Prostate gland (tissue), 2 donors: ENCODE measurements around the gene CNTN5. TPM values are rescaled to one million over a fixed set of nuclear protein-coding genes. Genes with fewer than 3 reads are reported as not detected.

Experiments used
- DNase-seq: peaks from one replicate; pipeline ENCODE4 v3.0.0-alpha.2; 2019; ENCODE audit warnings: low spot score
- H3K27ac ChIP-seq, 2 donors: fragments of 200-600 bp; sonication (generic); 2 replicates each; pipeline ENCODE4 v1.5.1; 2017 to 2019
- H3K27me3 ChIP-seq: fragments of 200-600 bp; sonication (generic); replicated peaks from 2 replicates; pipeline ENCODE4 v1.5.1; 2019; ENCODE audit not compliant: insufficient read depth
- H3K36me3 ChIP-seq, 2 donors: fragments of 200-600 bp; sonication (generic); 1 replicate in 1 of 2; 2 replicates in 1 of 2; pipeline versions ENCODE4 v1.5.1 to v1.8.1; 2017 to 2019
- H3K4me1 ChIP-seq: fragments of 200-600 bp; sonication (generic); replicated peaks from 2 replicates; pipeline ENCODE4 v1.5.1; 2019
- H3K4me3 ChIP-seq, 2 donors: fragments of 200-600 bp; sonication (generic); 2 replicates each; pipeline ENCODE4 v1.5.1; 2017 to 2019
- H3K9me3 ChIP-seq: fragments of 200-600 bp; sonication (generic); 2 replicates; pipeline ENCODE4 v1.5.1; 2017
- CTCF ChIP-seq, 4 experiments: fragments of 200-600 bp in 2 of 4; fragments of 450-650 bp in 2 of 4; sonication (generic) in 2 of 4; IDR thresholded peaks; 1 replicate in 3 of 4; 2 replicates in 1 of 4; pipeline ENCODE4 v1.5.1; 2016 to 2019; ENCODE audit warnings: antibody characterized with exemption in 4 of 4, mild to moderate bottlenecking in 2 of 4, moderate library complexity in 2 of 4
- POLR2A ChIP-seq: fragments of 450-650 bp; IDR thresholded peaks from one replicate; pipeline ENCODE4 v1.6.1; 2016; ENCODE audit warnings: antibody characterized with exemption, mild to moderate bottlenecking
- POLR2AphosphoS5 ChIP-seq: sonication (generic); formaldehyde crosslinking; IDR thresholded peaks from one replicate; pipeline ENCODE4 v1.6.1; 2017; ENCODE audit warnings: antibody characterized with exemption
- WGBS: methylation state at CpG from one replicate; pipeline ENCODE4 v1.1.5; 2018; 5-methylcytosine and 5-hydroxymethylcytosine counted together
- intact Hi-C: fragments of 100-400 bp; cut with DNase I; formaldehyde crosslinking; loops from one replicate; pipeline ENCODE4 v1.14.2; 2022
- total RNA-seq, 2 donors: library from RNA; depleted of rRNA; stranded (reverse); fragments of >200 nt; gene quantifications; one replicate each; pipeline ENCODE4 v1.1.0, GENCODE V29; 2016

CNTN5 gene
- total RNA-seq, 2 donors from 2014 or later = 1.0 TPM; not detected in 1

- Histone ChIP-seq H3K4me3 (no peak overlapping the region), H3K36me3 (no peaks in the 10 kb centered on the region), H3K27ac (no peak overlapping the region), H3K4me1 (no peaks in the 10 kb centered on the region), H3K27me3 (no peaks in the 10 kb centered on the region), H3K9me3 (no peaks in the 10 kb centered on the region)
- intact Hi-C loops = loop anchor here (10.0 kb wide), 1 partner anchor 1237 kb away; no protein-coding TSS in a partner anchor
- TF ChIP-seq POLR2A = no peak
- TF ChIP-seq CTCF (IDR thresholded peaks at IDR 0.05) = no peak
- TF ChIP-seq POLR2AphosphoS5 = no peak
- no peak for DNase-seq
- WGBS = 49% methylated on average over 2 of the region's 2 CpGs
Observed at GRCh38 chr11:99537681-99538080, 516.9 kb downstream of the CNTN5 start.

- Histone ChIP-seq H3K4me1 (no peaks in the 10 kb centered on the region), H3K36me3 (no peaks in the 10 kb centered on the region), H3K9me3 (no peaks in the 10 kb centered on the region), H3K4me3 (no peak overlapping the region), H3K27ac (no peak overlapping the region), H3K27me3 (no peaks in the 10 kb centered on the region)
- TF ChIP-seq POLR2AphosphoS5 = no peak
- intact Hi-C loops = no loop called here
- no peak for DNase-seq
- WGBS = 79% methylated on average over 4 of the region's 4 CpGs
Observed at GRCh38 chr11:99545616-99546015, 524.9 kb downstream of the CNTN5 start.

- no peak overlapping the region for H3K27ac ChIP-seq
- DNase-seq = no peak
- no peaks in the 10 kb centered on the region for H3K36me3 ChIP-seq
- WGBS = 79% methylated on average over 3 of the region's 3 CpGs
- no peaks in the 10 kb centered on the region for H3K27me3 ChIP-seq
- TF ChIP-seq CTCF (IDR thresholded peaks at IDR 0.05) = no peak
- no peak for TF ChIP-seq POLR2A
- H3K4me3 ChIP-seq = no peak overlapping the region
- H3K9me3 ChIP-seq = no peaks in the 10 kb centered on the region
- intact Hi-C loops = no loop called here
- no peaks in the 10 kb centered on the region for H3K4me1 ChIP-seq
Observed at GRCh38 chr11:99548264-99548663, 527.5 kb downstream of the CNTN5 start.

GRCh38 chr11:99554232-99554903, 533.6 kb downstream of the CNTN5 start:
- no peaks in the 10 kb centered on the region for H3K36me3 ChIP-seq
- no peaks in the 10 kb centered on the region for H3K4me1 ChIP-seq
- 93% methylated on average over 1 of the region's 1 CpG for WGBS
- no peaks in the 10 kb centered on the region for H3K27me3 ChIP-seq
- no peak overlapping the region for H3K4me3 ChIP-seq
- TF ChIP-seq POLR2A (no peak), CTCF (IDR thresholded peaks at IDR 0.05) (no peak), POLR2AphosphoS5 (no peak)
- H3K9me3 ChIP-seq = no peaks in the 10 kb centered on the region
- no peak for DNase-seq
- no peak overlapping the region for H3K27ac ChIP-seq
- intact Hi-C loops = no loop called here

- no peak overlapping the region for H3K4me3 ChIP-seq
- H3K36me3 ChIP-seq = no peaks in the 10 kb centered on the region
- no peak overlapping the region for H3K27ac ChIP-seq
- no peaks in the 10 kb centered on the region for H3K27me3 ChIP-seq
- H3K4me1 ChIP-seq = no peaks in the 10 kb centered on the region
- no peaks in the 10 kb centered on the region for H3K9me3 ChIP-seq
- WGBS = 88% methylated on average over 2 of the region's 2 CpGs
- intact Hi-C loops = no loop called here
- DNase-seq = no peak
- TF ChIP-seq CTCF (IDR thresholded peaks at IDR 0.05) (no peak), POLR2A (no peak), POLR2AphosphoS5 (no peak)
Observed at GRCh38 chr11:99555486-99555885, 534.7 kb downstream of the CNTN5 start.
